Posterior vena cava (tissue), 2 donors: Measurements from ENCODE around the gene LRRC43. TPM values are rescaled to one million over a fixed set of nuclear protein-coding genes. Genes with fewer than 3 reads are reported as not detected.
A peak's percentile ranks its signal among the peaks of the same experiment; 100 is the strongest.

ENCODE experiments used
- DNase-seq: peaks from one replicate; pipeline ENCODE4 v3.0.0-alpha.2; 2020; ENCODE audit warnings: low spot score
- intact Hi-C, 2 donors: fragments of 100-400 bp; cut with DNase I; formaldehyde crosslinking; loops; one replicate each; pipeline versions ENCODE4 v1.14.1 to v1.14.2; 2022 to 2023
- long read RNA-seq, 2 donors: library from polyadenylated mRNA; unstranded; transcript quantifications; one replicate each; pipeline ENCODE4 v2.0.0, GENCODE V29; 2020 to 2021
- total RNA-seq, 2 donors: library from RNA; stranded (reverse); fragmentation: NEBNext Ultra II Directional; extraction: Animal tissue kit (Norgen Biotek cat#: 25700); gene quantifications; one replicate each; pipeline ENCODE4 v1.2.1, GENCODE V29; 2021
- donor health status: DM: yes; HTN: yes; CAD: no.
- donor health status: DM: yes; HTN: yes; CAD: no.

Gene LRRC43
- under 1 TPM in 1 of 2 donors, not detected in 1; 0.60 TPM for total RNA-seq
- long read RNA-seq, donor 1, result 0 reads
- long read RNA-seq, donor 2, result 0 reads

GRCh38 chr12:122182887-122183587 is at the start of gene LRRC43:
LRRC43 (plus strand) TSS chr12:122183123; CDS start chr12:122183145, 22 bp downstream.
- intact Hi-C loops, result no loop called here
- peak; percentile 85 for DNase-seq

DNA sequence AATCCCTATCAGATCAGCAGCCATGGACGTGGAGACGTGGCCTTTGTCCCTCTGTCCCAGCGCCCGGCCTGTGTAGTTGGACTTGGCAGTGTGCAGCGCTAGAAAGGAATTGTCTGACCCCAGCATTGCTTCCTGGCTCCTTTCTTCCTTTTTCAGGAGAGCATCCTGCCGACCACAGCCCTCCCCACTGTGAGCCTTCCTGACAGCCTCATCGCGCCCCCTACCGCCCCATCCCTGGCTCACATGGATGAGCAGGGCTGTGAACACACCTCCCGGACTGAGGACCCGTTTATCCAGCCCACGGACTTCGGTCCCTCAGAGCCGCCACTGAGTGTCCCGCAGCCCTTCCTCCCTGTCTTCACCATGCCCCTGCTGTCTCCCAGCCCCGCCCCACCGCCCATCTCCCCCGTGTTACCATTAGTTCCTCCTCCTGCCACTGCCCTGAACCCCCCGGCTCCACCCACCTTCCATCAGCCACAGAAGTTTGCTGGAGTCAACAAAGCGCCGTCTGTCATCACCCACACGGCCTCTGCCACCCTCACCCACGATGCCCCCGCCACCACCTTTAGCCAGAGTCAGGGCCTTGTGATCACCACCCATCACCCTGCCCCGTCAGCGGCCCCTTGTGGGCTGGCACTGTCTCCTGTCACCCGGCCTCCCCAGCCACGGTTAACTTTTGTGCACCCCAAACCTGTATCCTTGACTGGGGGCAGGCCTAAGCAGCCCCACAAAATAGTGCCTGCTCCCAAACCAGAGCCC is 49.6 kb upstream of the LRRC43 start:
- intact Hi-C loops, result no loop called here
- DNase-seq, result no peak

DNA sequence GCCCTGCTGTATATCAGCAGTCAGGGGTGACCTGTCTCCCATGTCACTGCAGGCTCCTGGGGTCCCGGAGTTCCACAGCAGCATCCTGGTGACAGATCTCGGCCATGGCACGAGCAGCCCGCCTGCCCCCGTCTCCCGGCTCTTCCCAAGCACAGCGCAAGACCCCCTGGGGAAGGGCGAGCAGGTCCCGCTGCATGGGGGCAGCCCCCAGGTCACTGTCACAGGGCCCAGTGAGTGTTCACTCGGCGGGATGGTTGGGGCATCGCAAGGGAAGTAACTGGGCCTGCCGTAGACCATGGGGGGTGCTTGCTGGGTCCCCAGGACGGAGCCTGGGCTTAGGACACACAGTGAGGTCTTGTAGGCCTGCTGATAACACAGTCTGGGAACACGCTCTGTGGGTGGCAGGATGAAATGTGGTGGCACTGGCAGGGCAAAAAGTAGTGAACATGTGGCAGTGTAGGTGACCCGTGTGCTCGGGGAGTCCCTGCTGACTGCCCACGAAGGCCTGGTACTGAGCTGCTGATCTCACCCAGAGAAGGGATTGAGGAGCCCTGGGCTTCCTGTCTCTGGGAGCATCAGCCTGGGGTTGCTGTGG is 47.4 kb upstream of the LRRC43 start:
- intact Hi-C loops, result no loop called here
- DNase-seq, result no peak

GRCh38 chr12:122137229-122137628 is 45.7 kb upstream of the LRRC43 start:
- intact Hi-C loops, result no loop called here
- no peak for DNase-seq

GRCh38 chr12:122137681-122138080 is 45.2 kb upstream of the LRRC43 start:
- no peak for DNase-seq
- intact Hi-C loops, result no loop called here

DNA sequence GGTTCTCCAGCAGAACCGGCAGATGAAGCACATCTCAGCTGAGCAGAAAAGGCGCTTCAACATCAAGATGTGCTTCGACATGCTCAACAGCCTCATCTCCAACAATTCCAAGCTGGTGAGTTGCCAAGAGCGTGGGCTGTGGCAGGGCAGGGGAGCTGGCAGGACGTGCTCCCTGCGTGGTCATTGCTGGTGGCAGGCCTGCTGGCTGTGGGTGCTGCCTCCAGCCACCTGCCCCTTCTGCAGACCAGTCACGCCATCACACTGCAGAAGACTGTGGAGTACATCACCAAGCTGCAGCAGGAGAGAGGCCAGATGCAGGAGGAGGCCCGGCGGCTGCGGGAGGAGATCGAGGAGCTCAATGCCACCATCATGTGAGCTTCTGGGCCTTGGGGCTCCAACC is 44.7 kb upstream of the LRRC43 start:
- DNase-seq, result no peak
- intact Hi-C loops, result no loop called here

DNA sequence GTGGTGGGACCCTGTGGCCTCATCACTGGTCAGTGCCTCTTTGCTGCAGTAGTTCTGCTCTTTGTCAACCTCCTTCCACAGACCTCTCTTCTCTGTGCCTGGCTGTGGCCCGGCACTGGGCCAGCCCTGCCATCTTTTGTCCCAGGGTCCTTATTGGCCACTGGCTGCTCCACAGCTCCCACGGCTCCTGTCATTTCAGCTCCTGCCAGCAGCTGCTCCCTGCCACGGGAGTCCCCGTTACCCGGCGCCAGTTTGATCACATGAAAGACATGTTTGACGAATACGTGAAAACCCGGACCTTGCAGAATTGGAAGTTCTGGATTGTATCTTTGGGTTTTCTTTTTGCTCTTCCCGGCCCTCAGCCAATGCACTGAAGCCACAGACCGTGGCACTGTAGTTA is 44.3 kb upstream of the LRRC43 start:
- intact Hi-C loops, result no loop called here

DNA sequence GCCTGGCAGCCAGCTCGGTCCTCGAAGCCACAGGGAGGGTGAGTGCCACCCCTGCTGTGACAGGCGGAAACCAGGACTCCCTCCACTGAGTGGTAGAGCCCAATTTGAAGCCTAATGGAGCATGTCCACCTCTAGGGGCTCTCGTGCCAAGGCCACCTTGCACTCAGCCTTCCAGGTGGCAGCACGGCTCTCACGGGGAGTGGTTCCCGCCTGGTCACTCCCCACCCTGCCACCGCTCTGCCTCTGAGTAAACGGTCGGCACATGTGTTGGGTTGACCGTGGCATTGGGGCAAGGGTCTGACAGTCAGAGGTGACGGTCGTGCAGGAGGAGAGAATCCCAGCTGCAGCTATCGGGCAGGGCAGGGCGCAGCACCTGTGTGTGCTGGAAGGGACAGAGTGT is 43.7 kb upstream of the LRRC43 start:
- DNase-seq, result no peak

More for the DNA sequence above, 44.3 kb upstream of the LRRC43 start:
- no peak for DNase-seq

DNA sequence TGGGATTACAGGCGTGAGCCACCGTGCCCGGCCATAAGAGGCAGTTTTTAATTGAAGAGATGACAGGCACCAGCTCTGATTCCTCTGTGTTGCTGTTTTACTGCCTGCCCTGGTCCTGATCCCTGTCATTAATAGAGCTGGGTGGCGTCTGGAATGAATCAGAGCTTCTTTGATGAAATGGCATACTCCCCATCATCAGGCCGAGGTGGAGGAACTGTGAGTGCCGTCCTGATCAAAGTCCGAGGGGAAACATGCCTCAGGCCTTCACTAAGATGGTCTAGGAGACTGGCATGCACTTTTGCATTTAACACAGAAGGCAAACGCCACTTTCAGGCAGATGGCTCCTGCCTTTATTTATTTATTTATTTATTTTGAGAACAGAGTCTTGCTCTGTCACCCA is 43.0 kb upstream of the LRRC43 start:
- intact Hi-C loops, result no loop called here
- DNase-seq, result no peak

More for the DNA sequence above, 43.7 kb upstream of the LRRC43 start:
- intact Hi-C loops, result no loop called here

GRCh38 chr12:122140467-122141257 is 42.3 kb upstream of the LRRC43 start:
- intact Hi-C loops, result no loop called here
- DNase-seq, result no peak

GRCh38 chr12:122141911-122142725 is 40.8 kb upstream of the LRRC43 start:
- intact Hi-C loops, result no loop called here
- no peak for DNase-seq

DNA sequence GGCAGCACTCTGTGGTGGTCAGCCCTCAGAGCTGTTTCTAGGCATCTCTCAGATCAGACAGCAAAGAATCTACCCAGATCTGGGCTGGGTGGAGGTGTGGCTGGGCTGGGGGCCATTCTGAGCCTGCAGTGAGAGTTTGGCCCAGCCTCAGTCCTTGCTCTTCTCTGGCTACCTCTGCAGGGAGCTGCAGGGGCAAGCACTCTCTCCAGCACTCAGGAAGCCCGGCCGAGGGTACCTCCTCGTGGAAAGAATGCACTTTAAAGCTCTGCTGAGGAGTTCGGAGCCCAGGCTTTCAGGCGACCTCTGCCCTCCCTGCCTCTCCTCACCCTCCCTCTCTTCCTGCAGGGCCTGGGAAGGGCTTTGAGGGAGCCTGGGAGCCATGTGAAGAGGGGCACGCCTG is 40.1 kb upstream of the LRRC43 start:
- DNase-seq, result no peak
- intact Hi-C loops, result no loop called here

DNA sequence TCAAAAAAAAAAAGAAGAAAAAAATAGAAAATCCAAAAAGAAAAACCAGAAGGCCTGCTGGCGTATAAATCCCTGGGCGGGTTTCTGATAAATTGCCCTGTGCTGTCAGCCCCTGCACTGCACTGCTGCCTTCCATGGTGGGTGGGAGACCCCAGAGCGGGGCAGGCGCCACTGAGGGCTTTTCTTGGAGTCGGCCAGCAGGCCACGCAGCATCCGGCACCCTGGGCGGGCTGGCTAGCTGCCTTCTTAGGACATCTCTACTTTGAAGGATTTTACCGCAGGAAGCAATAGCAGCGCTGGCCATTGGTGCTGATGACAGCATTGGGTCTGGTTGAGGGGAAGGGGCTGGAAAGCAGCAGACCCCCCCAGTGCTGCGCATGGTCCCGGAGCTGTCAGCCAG is 38.0 kb upstream of the LRRC43 start:
- no peak for DNase-seq
- intact Hi-C loops, result loop anchor here in 1 of 2 donors (5.0 kb wide), 1 partner anchor 567 kb away; no protein-coding TSS in a partner anchor

- intact Hi-C loops, result loop anchor here in 1 of 2 donors (5.0 kb wide), 1 partner anchor 567 kb away; no protein-coding TSS in a partner anchor
- no peak for DNase-seq
Observed at GRCh38 chr12:122145505-122146330, 37.2 kb upstream of the LRRC43 start.

- intact Hi-C loops, result loop anchor here in 1 of 2 donors (5.0 kb wide), 1 partner anchor 565 kb away; no protein-coding TSS in a partner anchor
- peak; percentile 72 for DNase-seq
Observed at GRCh38 chr12:122147514-122148290, 35.2 kb upstream of the LRRC43 start.

- peak; percentile 58 for DNase-seq
- intact Hi-C loops, result loop anchor here in 1 of 2 donors (5.0 kb wide), 1 partner anchor 564 kb away; no protein-coding TSS in a partner anchor
Observed at GRCh38 chr12:122148657-122149056, 34.3 kb upstream of the LRRC43 start.
